ENCODE results near the gene UBR4.

Gene UBR4

GRCh38 chr1:19196331-19196730 lies 13.7 kb downstream of the UBR4 start:
- Histone ChIP-seq H3K4me2 (ENCODE audit: low read length) (no peak overlapping the region), H3K36me3 (ENCODE audit: control insufficient read depth, low read length) (peaks cover 88% of the 10 kb centered on the region), H4K20me1 (ENCODE audit: control insufficient read depth, insufficient read depth, low read depth, low read length) (peaks cover 2% of the 10 kb centered on the region; the same call in 1 of the 2 replicates), H3K9me3 (ENCODE audit: control insufficient read depth, insufficient read depth, low read length) (no peaks in the 10 kb centered on the region), H3K4me3 (ENCODE audit: low read length) (no peak overlapping the region), H3K27ac (ENCODE audit: low read depth, low read length) (no peak overlapping the region), H3K79me2 (ENCODE audit: control insufficient read depth, low read length) (peaks cover 16% of the 10 kb centered on the region), H3K4me1 (ENCODE audit: control insufficient read depth, low read length) (no peaks in the 10 kb centered on the region), H3K27me3 (ENCODE audit: control insufficient read depth, low read length) (no peaks in the 10 kb centered on the region), H3F3A (ENCODE audit: control insufficient read depth, insufficient read depth) (no peaks in the 10 kb centered on the region), H3K9me2 (replicated peaks; ENCODE audit: control insufficient read depth, low read length) (no peaks in the 10 kb centered on the region)
- no peak for TF ChIP-seq EZH2phosphoT487 (IDR thresholded peaks at IDR 0.05; ENCODE audit: borderline replicate concordance, low read length)
- no peak for TF ChIP-seq CTCF (IDR thresholded peaks at IDR 0.05; ENCODE audit: low read depth, low read length, poor library complexity, severe bottlenecking)

- Histone ChIP-seq H3K36me3 (ENCODE audit: control insufficient read depth, low read length) (peaks cover 83% of the 10 kb centered on the region), H3F3A (ENCODE audit: control insufficient read depth, insufficient read depth) (no peaks in the 10 kb centered on the region), H3K4me3 (ENCODE audit: low read length) (no peak overlapping the region), H3K79me2 (ENCODE audit: control insufficient read depth, low read length) (no peaks in the 10 kb centered on the region; the same call in 1 of the 2 replicates), H3K27me3 (ENCODE audit: control insufficient read depth, low read length) (no peaks in the 10 kb centered on the region), H3K27ac (ENCODE audit: low read depth, low read length) (no peak overlapping the region), H3K9me2 (replicated peaks; ENCODE audit: control insufficient read depth, low read length) (no peaks in the 10 kb centered on the region), H4K20me1 (ENCODE audit: control insufficient read depth, insufficient read depth, low read depth, low read length) (no peaks in the 10 kb centered on the region), H3K9me3 (ENCODE audit: control insufficient read depth, insufficient read depth, low read length) (no peaks in the 10 kb centered on the region), H3K4me2 (ENCODE audit: low read length) (no peak overlapping the region), H3K4me1 (ENCODE audit: control insufficient read depth, low read length) (no peaks in the 10 kb centered on the region)
- TF ChIP-seq CTCF (IDR thresholded peaks at IDR 0.05; ENCODE audit: low read depth, low read length, poor library complexity, severe bottlenecking) (no peak), EZH2phosphoT487 (IDR thresholded peaks at IDR 0.05; ENCODE audit: borderline replicate concordance, low read length) (no peak)
Measured at GRCh38 chr1:19193004-19193403, 17.1 kb downstream of the UBR4 start.

GRCh38 chr1:19191811-19192210 lies 18.3 kb downstream of the UBR4 start:
- no peak overlapping the region for H3K27ac ChIP-seq (ENCODE audit: low read depth, low read length)
- no peak overlapping the region for H3K4me3 ChIP-seq (ENCODE audit: low read length)
- H3F3A ChIP-seq (ENCODE audit: control insufficient read depth, insufficient read depth), result no peaks in the 10 kb centered on the region
- no peak for TF ChIP-seq EZH2phosphoT487 (IDR thresholded peaks at IDR 0.05; ENCODE audit: borderline replicate concordance, low read length)
- no peak for TF ChIP-seq CTCF (IDR thresholded peaks at IDR 0.05; ENCODE audit: low read depth, low read length, poor library complexity, severe bottlenecking)
- H3K4me2 ChIP-seq (ENCODE audit: low read length), result no peak overlapping the region
- H3K9me3 ChIP-seq (ENCODE audit: control insufficient read depth, insufficient read depth, low read length), result no peaks in the 10 kb centered on the region
- no peaks in the 10 kb centered on the region for H3K27me3 ChIP-seq (ENCODE audit: control insufficient read depth, low read length)
- no peaks in the 10 kb centered on the region for H3K9me2 ChIP-seq (replicated peaks; ENCODE audit: control insufficient read depth, low read length)
- H3K36me3 ChIP-seq (ENCODE audit: control insufficient read depth, low read length), result peaks cover 80% of the 10 kb centered on the region
- no peaks in the 10 kb centered on the region for H4K20me1 ChIP-seq (ENCODE audit: control insufficient read depth, insufficient read depth, low read depth, low read length)
- H3K79me2 ChIP-seq (ENCODE audit: control insufficient read depth, low read length), result no peaks in the 10 kb centered on the region; the same call in 1 of the 2 replicates
- no peaks in the 10 kb centered on the region for H3K4me1 ChIP-seq (ENCODE audit: control insufficient read depth, low read length)

Measured in DOHH2 (cell line).